Stomach (tissue), 9 donors: ENCODE data around the gene PDE4D. TPM values are rescaled to one million over a fixed set of nuclear protein-coding genes. Genes with fewer than 3 reads are reported as not detected.
A peak's percentile ranks its signal among the peaks of the same experiment; 100 is the strongest.

ENCODE experiments used
- DNase-seq, 2 donors: peaks; one replicate each; pipeline versions ENCODE4 v3.0.0 to v3.0.0-alpha.2; 2013 to 2019
- H3K27ac ChIP-seq, 5 donors: fragments of 200-600 bp in 4 of 5; sonication (generic) in 4 of 5; one replicate each; pipeline ENCODE4 v1.5.1; 2013 to 2019; ENCODE audit warnings: mild to moderate bottlenecking in 1 of 5, moderate library complexity in 1 of 5
- H3K27me3 ChIP-seq, 3 donors: fragments of 200-600 bp; sonication (generic); one replicate each; pipeline ENCODE4 v1.5.1; 2017 to 2019; ENCODE audit warnings: mixed run types in 1 of 3
- H3K36me3 ChIP-seq, 4 donors: fragments of 200-600 bp; sonication (generic); 1 replicate in 3 of 4; 2 replicates in 1 of 4; pipeline ENCODE4 v1.5.1; 2016 to 2019
- H3K4me1 ChIP-seq, 4 donors: fragments of 200-600 bp; sonication (generic); one replicate each; pipeline ENCODE4 v1.5.1; 2016 to 2019
- H3K4me3 ChIP-seq, 4 donors: fragments of 200-600 bp; sonication (generic) in 3 of 4; one replicate each; pipeline ENCODE4 v1.5.1; 2016 to 2019; ENCODE audit warnings: mild to moderate bottlenecking in 1 of 4
- H3K9me3 ChIP-seq, 4 donors: fragments of 200-600 bp; sonication (generic); one replicate each; pipeline ENCODE4 v1.5.1; 2016 to 2019
- EP300 ChIP-seq: sonication (generic); formaldehyde crosslinking; IDR thresholded peaks from one replicate; pipeline ENCODE4 v1.6.1; 2017; ENCODE audit warnings: antibody characterized with exemption
- POLR2A ChIP-seq, 4 donors: fragments of 450-650 bp; IDR thresholded peaks; one replicate each; pipeline ENCODE4 v1.6.1; 2016; ENCODE audit warnings: antibody characterized with exemption in 4 of 4, control low read depth in 2 of 4, mild to moderate bottlenecking in 1 of 4, moderate library complexity in 1 of 4
- POLR2AphosphoS5 ChIP-seq, 3 donors: sonication (generic); formaldehyde crosslinking; IDR thresholded peaks; one replicate each; pipeline ENCODE4 v1.6.1; 2016; ENCODE audit warnings: antibody characterized with exemption in 3 of 3
- WGBS, 5 donors: extraction: QIAGEN DNeasy Blood & Tissue Kit in 3 of 5; methylation state at CpG; one replicate each; pipeline versions ENCODE4 v1.1.5 to v1.1.7; 2013 to 2018; 5-methylcytosine and 5-hydroxymethylcytosine counted together
- intact Hi-C: fragments of 100-400 bp; cut with DNase I; formaldehyde crosslinking; loops from one replicate; pipeline ENCODE4 v1.15.1; 2023; ENCODE audit warnings: low total_unique reads
- polyA plus RNA-seq, 3 donors: library from polyadenylated mRNA; stranded (reverse); fragments of 200-250 nt; gene quantifications; one replicate each; pipeline ENCODE4 v1.2.3, GENCODE V29; 2013
- total RNA-seq, 5 donors: library from RNA; depleted of rRNA; stranded (reverse); fragments of >200 nt; gene quantifications; one replicate each; pipeline versions ENCODE4 v1.1.0 to v1.2.3, GENCODE V29; 2014 to 2016
- TF ChIP-seq, protein P1 (sequence below), 7 experiments: fragments of 450-650 bp in 4 of 7; fragments of 200-600 bp in 3 of 7; sonication (generic) in 3 of 7; IDR thresholded peaks; one replicate each; pipeline ENCODE4 v1.5.1; 2016 to 2019; ENCODE audit warnings: antibody characterized with exemption in 7 of 7, control low read depth in 2 of 7, mild to moderate bottlenecking in 1 of 7
- donor health status: healthy with polysubstance abuse.
- donor health status: Bipolar disorder and iron deficiency.
- donor health status: healthy.

Gene PDE4D
- total and polyA plus RNA-seq, 8 donors = 3.1 to 147 (median 97.3) TPM

DNA sequence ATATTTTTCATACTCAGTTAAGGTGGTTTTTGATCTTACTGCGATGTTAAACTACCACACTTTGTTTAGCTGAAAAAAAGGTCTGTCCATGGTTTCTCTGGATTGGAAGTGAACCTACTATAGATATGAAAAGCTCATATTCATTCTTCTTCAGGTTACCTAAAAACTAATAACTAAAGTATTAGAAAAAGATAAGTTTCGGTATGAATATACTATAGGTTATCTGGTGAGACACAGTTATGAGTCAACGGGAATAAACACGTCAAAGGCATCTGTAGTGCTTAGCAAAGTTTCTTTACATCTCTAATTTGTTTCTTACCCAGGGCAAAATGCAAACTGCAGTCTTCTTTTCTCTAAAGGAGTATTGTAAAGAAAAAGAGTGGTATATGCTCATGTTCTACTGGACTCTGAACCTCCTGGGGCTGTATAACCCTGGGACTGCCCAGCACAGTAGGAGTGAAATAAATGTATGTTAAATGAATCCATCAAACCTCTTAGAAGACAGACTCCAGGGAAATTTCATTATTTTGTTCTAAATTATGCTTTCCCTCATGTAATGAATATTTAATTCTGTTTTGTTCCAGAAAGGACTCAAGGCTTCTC is 521.9 kb downstream of the PDE4D start:
- Histone ChIP-seq H3K27me3 (no peaks in the 10 kb centered on the region), H3K4me1 (peaks cover 0 to 9% (median 3%) of the 10 kb centered on the region in 4 donors), H3K27ac (no peak overlapping the region), H3K4me3 (no peak overlapping the region), H3K9me3 (peaks cover 0 to 13% (median 12%) of the 10 kb centered on the region in 4 donors), H3K36me3 (no peaks in the 10 kb centered on the region)
- TF ChIP-seq POLR2AphosphoS5 (IDR thresholded peaks at IDR 0.05) (no peak), EP300 (no peak), POLR2A (IDR thresholded peaks at IDR 0.05) (no peak)
- TF ChIP-seq, protein P1, sequence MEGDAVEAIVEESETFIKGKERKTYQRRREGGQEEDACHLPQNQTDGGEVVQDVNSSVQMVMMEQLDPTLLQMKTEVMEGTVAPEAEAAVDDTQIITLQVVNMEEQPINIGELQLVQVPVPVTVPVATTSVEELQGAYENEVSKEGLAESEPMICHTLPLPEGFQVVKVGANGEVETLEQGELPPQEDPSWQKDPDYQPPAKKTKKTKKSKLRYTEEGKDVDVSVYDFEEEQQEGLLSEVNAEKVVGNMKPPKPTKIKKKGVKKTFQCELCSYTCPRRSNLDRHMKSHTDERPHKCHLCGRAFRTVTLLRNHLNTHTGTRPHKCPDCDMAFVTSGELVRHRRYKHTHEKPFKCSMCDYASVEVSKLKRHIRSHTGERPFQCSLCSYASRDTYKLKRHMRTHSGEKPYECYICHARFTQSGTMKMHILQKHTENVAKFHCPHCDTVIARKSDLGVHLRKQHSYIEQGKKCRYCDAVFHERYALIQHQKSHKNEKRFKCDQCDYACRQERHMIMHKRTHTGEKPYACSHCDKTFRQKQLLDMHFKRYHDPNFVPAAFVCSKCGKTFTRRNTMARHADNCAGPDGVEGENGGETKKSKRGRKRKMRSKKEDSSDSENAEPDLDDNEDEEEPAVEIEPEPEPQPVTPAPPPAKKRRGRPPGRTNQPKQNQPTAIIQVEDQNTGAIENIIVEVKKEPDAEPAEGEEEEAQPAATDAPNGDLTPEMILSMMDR (IDR thresholded peaks at IDR 0.05) = no peak
- WGBS, 5 donors = 63 to 68% (median 65%) methylated on average over 4 of the region's 4 CpGs
- intact Hi-C loops = loop anchor here (10.0 kb wide), 1 partner anchor 187 kb away; no protein-coding TSS in a partner anchor
- no peak for DNase-seq

DNA sequence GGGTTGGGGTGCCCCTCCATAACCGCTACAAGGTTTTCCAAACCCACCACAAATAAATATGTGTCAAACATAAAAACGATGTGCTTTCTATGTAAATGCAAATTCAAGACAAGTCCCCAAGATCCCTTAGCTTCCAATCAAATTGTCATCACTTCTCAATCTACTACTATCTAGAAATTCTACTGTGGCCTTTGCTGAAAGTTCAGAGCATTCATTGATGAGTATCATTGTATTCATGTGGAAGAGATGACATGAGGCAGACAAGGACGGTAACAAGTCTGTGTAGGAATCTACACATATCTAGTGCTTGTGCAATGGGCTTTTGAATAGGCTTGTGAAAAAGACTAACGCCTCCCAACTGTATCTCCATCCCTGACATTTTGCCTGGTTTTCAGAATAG is 524.6 kb downstream of the PDE4D start:
- Histone ChIP-seq H3K9me3 (peaks cover 0 to 9% (median 4%) of the 10 kb centered on the region in 4 donors), H3K36me3 (no peaks in the 10 kb centered on the region), H3K27me3 (no peaks in the 10 kb centered on the region), H3K4me3 (no peak overlapping the region), H3K4me1 (peaks cover 0 to 9% (median 3%) of the 10 kb centered on the region in 4 donors), H3K27ac (no peak overlapping the region)
- intact Hi-C loops = no loop called here
- 85 to 96% (median 93%) methylated on average over 4 of the region's 4 CpGs for WGBS, 5 donors
- TF ChIP-seq, protein P1 (IDR thresholded peaks at IDR 0.05) = no peak
- TF ChIP-seq POLR2AphosphoS5 (IDR thresholded peaks at IDR 0.05) (no peak), POLR2A (IDR thresholded peaks at IDR 0.05) (no peak), EP300 (no peak)
- DNase-seq = no peak

DNA sequence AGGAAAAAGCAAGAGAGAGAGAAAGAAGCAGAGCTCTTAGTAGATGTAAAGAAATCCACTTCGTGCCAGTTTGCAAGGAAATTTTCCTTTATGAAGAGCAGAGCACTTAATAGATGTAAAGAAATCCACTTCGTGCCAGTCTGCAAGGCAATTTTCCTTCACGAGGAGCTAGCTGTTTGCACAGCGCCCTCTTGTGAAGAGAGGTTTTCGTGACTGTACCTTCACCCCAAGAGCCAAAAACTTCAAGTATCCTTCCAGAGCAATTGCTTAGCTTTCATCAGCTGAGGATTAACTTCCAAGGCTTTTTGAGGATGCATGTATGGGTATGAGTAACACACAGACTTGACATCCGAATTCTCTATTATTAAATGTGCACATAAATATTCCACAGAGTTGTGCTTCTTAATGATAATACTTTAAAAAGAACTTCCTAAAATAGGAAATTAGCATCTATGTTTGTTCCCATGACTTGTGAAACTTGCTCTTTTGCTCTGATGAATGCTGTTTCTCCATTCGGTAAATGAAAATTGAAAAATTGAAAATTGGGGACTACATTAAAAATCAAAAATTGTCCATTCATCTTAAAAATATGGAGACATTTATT is 525.6 kb downstream of the PDE4D start:
- DNase-seq = peak; percentile 67 to 89
- no peaks in the 10 kb centered on the region for H3K36me3 ChIP-seq
- peaks cover 0 to 9% (median 3%) of the 10 kb centered on the region in 4 donors for H3K4me1 ChIP-seq
- TF ChIP-seq POLR2AphosphoS5 (IDR thresholded peaks at IDR 0.05) (peak in 1 of 3 donors; percentile 44), POLR2A (IDR thresholded peaks at IDR 0.05) (no peak), EP300 (no peak)
- TF ChIP-seq, protein P1 (IDR thresholded peaks at IDR 0.05) = peak in 5 of 7 experiments; percentile 5 to 66 (median 51)
- H3K4me3 ChIP-seq = no peak overlapping the region
- WGBS, 5 donors = 9 to 17% (median 14%) methylated on average over 7 of the region's 7 CpGs
- H3K27me3 ChIP-seq = no peaks in the 10 kb centered on the region
- H3K27ac ChIP-seq = no peak overlapping the region
- no peaks in the 10 kb centered on the region for H3K9me3 ChIP-seq
- intact Hi-C loops = no loop called here

DNA sequence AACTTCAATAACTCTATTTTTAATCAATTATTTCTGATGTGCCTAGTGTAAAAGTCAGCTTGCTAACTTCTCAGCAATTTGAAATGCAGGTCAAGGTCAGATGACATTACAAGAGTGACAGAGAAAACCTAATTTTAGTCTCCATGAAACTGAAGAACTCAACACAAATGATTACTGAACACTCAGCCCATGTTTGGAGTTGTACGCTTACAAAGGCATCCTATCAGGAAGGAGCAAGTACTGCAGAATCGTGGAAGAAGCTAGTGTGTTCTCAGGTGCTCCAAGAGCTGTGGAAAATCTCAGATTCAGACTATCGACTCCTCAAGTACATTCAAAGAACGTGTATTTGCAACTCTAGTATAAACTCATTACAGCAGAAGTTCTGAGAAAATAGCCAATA is 526.7 kb downstream of the PDE4D start:
- no peak for TF ChIP-seq POLR2AphosphoS5 (IDR thresholded peaks at IDR 0.05)
- TF ChIP-seq, protein P1 (IDR thresholded peaks at IDR 0.05) = no peak
- TF ChIP-seq POLR2A (IDR thresholded peaks at IDR 0.05) = no peak
- no peak for TF ChIP-seq EP300
- intact Hi-C loops = no loop called here
- 64 to 83% (median 70%) methylated on average over 4 of the region's 4 CpGs for whole genome bisulfite sequencing, 5 donors
- no peak overlapping the region for H3K27ac ChIP-seq
- H3K4me1 ChIP-seq = peaks cover 0 to 9% (median 3%) of the 10 kb centered on the region in 4 donors
- H3K9me3 ChIP-seq = no peaks in the 10 kb centered on the region
- no peaks in the 10 kb centered on the region for H3K27me3 ChIP-seq
- no peaks in the 10 kb centered on the region for H3K36me3 ChIP-seq
- DNase-seq = no peak
- H3K4me3 ChIP-seq = no peak overlapping the region
